Fibroblast of peridontal ligament (primary cell): ENCODE measurements around the gene ALG9.
A peak's percentile ranks its signal among the peaks of the same experiment; 100 is the strongest.
"Not testable (repeated sequence)": the region's sequence is repeated elsewhere in the genome, so short reads cannot be mapped to it uniquely, and the experiment has no call there.

Experiments used
- DNase-seq: peaks from one replicate; pipeline ENCODE4 v3.0.0-alpha.2; 2010; ENCODE audit errors: extremely low read depth

The ALG9 gene, protein sequence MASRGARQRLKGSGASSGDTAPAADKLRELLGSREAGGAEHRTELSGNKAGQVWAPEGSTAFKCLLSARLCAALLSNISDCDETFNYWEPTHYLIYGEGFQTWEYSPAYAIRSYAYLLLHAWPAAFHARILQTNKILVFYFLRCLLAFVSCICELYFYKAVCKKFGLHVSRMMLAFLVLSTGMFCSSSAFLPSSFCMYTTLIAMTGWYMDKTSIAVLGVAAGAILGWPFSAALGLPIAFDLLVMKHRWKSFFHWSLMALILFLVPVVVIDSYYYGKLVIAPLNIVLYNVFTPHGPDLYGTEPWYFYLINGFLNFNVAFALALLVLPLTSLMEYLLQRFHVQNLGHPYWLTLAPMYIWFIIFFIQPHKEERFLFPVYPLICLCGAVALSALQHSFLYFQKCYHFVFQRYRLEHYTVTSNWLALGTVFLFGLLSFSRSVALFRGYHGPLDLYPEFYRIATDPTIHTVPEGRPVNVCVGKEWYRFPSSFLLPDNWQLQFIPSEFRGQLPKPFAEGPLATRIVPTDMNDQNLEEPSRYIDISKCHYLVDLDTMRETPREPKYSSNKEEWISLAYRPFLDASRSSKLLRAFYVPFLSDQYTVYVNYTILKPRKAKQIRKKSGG

DNA sequence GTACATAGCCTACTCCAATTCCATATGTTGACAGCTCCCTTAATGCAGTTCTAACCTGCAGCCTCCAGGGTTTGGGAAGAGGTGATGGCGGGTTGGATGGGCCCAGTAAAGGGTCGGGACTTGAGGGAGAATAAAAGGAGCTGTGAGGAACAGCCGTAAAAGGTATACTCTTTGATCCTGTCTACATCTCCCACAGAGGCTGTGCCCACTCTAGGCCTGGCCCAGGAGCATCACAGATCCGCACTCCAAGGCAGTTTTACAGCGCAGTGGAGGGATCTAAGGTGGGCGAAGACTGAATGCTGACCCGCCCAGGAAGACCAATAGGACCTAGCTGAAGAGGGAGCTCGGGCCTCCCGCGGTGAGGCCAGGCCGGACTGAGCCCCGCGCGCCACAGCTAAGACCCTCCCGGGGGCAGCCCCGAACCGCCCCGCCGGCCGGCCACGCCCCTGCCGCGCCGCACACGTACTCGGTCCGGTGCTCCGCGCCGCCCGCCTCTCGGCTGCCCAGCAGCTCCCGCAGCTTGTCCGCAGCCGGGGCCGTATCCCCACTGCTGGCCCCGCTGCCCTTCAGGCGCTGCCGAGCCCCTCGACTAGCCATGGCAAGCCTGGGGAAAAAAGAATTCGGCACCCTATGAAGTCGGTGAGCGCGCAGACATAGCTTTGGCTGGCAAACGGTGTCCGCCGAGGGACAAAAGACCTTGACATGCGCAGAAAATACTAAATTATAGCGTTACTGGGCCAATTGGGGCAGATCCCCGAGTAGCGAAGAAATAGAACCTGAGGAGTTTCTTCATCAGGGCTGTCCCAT lies at the start of gene ALG9:
Gene ALG9 (minus strand): TSS at position 696 of the 807 bp plus-strand sequence. CDS start 99 bp downstream, at position 597.
- peak; percentile 86 for DNase-seq

DNA sequence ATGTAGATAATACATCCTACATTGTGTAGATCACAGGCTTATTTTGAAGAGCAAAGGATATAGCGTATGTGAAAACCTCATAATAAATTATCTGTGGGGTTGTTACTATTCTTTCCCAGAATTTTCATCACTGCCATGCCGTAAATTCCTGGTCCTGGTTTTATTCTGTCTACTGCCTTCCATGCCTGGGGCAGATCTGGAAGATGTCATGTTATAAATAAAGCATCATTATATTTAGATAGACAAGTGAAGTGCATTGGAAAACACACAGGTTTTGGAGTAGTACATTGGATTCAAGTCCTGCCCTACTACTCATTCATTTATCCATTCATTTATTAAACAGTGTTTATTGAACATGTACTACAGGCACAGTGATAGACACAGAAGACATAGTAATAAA lies 49.5 kb upstream of the ALG9 start:
- no peak for DNase-seq

DNA sequence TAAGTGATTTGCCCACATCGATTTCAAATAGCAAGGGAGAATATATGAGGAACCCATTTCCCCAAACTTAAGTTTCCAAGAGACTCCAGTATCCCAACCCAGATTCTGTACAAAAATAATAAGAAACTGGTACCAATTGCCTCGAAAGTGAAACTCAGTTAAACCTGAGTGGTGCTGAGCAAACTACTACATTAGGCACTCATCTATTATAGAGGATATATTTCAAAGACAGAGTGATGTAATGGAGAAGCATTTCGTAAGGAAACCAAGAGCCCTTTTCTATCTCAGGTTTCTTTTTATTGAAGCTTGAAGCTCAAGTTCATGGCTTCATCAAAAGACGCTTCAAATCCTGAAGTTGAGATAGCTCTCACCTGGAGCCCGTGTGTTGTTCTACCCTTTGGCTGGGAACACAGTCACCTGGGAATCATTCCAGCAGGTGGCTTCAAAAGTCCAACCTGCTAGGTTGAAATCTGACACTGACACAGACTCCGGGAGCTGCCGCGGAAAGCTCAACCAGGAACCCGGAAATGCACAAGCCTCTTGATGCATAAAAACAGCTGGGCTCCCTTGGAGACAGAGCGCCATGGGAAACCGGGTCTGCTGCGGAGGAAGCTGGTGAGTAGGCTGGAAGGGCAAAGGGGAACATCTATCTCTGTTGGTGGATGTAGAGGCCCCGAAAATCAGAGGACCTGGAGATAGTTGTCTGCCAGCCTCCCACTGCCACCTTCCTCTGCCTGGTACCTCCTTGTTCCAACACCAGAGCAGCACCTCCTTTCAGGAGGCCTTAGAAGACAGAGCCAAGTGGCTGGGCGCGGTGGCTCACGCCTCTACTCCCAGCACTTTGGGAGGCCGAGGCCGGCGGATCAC lies 47.2 kb upstream of the ALG9 start, which contains the start of gene C11orf52:
Gene C11orf52 (plus strand): TSS at position 524 of the 867 bp plus-strand sequence. CDS start 60 bp downstream, at position 584.
- DNase-seq = peak; percentile 53

DNA sequence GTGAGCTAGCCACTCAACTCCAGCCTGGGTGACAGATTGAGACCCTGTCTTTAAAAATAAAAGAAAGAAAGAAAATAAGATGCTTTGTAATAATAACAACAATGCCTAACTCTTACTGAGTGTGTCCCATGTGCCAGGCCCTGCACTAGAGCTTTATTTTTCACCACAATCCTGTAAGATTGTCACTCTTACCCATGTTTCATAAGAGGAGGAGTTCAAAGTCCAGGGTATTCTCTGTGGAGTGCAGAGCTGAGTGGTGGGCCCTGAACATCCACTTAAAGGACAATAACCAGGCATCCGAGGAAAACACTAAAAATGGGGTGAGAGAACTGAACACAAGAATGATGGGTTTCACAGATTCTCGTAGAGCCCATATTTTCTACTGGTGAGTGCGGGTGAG lies 46.4 kb upstream of the ALG9 start:
- DNase-seq = no peak

DNA sequence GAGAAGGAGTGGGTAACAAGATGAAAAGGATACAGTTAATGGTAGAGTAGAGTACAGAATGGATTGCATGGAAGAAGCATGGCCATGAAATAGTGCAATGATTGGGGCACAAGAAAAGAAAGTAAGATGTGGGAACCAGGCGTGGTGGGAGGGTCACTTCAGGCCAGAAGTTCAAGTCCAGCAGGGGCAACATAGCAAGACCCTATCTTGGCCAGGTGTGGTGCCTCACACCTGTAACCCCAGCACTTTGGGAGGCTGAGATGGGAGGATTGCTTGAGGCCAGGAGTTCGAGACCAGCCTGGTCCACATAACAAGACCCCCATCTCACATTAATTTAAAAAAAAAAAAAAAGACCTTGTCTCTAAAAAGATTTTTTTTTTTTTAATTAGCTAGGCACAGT lies 45.9 kb upstream of the ALG9 start:
- DNase-seq = no peak

DNA sequence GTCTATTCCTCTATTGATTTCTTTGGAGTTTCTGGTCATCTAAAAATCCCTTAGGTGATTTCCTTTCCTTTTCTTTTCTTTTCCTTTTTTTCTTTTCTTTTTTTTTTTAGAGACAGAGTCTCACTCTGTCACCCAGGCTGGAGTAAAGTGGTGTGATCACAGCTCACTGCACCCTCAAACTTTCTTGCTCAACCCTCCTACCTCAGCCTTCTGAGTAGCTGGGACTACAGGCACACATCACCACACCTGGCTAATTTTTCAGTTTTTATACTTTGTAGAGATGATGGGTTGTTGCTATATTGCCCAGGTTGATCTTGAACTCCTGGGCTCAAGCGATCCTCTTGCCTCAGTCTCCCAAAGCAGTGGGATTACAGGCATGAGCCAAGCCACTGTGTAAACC lies 45.4 kb upstream of the ALG9 start:
- DNase-seq = no peak

DNA sequence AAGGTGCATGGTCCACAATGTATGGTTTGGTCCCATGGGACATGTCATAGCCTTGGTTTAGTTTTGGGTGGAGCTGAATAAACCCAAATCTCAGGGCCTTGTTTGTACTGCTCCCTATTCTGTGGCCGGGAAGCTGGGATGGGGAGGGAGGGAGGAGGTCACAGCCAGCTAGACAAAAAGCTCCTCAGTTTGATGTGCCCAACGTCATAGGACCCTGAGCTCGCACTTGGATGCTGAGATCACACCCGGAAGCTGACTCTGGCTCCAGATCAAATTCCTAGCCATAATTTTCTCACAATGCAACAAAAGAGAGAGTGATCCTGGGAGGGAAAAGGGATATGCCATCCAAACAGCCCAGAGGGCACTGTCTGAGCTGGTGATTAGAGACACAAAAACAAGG lies 42.6 kb upstream of the ALG9 start:
- DNase-seq = peak; percentile 86

DNA sequence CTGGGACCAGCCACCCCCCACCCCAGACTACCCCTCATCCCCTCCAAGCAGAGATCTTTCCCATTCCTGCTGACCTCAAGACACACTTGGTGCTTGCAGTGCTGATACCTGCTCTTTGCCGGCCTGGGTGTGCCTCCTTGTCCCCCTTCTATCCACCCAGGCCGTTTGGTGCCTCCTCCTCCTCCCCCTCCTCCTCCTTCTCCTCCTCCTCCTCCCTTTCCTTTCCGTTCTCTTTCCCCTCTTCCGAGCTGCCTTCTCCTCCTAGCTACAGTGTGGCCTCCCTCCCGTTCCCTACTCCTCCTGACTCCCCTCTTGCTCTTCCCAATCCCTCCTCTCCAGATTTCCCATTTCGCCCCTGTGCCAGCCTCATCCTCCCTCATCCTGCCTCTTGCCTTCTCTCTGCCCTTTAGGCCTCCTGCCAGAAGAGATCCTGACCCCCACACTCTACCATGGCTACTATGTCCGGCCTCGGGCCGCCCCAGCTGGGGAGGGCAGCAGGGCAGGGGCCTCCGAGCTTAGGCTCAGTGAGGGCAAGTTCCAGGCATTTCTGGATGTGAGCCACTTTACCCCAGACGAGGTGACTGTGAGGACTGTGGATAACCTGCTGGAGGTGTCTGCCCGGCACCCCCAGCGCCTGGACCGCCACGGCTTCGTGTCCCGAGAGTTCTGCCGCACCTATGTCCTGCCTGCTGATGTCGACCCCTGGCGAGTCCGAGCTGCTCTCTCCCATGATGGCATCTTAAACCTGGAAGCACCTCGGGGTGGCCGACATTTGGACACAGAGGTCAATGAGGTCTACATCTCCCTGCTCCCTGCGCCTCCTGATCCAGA lies 41.9 kb upstream of the ALG9 start:
- DNase-seq = no peak

DNA sequence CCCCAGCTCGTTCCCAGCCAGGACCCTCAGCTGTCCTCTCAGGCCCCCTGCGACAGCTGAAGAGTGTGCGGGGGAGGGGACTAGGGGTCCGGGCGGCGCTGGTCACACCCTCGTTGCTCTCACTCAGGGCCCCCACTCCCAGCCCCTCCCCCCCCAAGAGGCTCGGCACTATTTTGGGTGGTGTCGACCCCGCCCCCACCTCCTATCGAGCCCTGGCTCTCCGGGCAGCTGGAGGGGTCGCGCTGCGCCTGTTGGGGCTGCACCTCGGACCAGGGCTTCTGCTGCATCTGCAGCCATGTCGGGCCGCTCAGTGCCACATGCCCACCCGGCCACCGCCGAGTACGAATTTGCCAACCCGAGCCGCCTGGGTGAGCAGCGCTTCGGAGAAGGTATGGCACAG lies 41.2 kb upstream of the ALG9 start, which contains the start of gene HSPB2:
Gene HSPB2 (plus strand): TSS at position 200 of the 400 bp plus-strand sequence. CDS start 96 bp downstream, at position 296.
- DNase-seq = no peak

DNA sequence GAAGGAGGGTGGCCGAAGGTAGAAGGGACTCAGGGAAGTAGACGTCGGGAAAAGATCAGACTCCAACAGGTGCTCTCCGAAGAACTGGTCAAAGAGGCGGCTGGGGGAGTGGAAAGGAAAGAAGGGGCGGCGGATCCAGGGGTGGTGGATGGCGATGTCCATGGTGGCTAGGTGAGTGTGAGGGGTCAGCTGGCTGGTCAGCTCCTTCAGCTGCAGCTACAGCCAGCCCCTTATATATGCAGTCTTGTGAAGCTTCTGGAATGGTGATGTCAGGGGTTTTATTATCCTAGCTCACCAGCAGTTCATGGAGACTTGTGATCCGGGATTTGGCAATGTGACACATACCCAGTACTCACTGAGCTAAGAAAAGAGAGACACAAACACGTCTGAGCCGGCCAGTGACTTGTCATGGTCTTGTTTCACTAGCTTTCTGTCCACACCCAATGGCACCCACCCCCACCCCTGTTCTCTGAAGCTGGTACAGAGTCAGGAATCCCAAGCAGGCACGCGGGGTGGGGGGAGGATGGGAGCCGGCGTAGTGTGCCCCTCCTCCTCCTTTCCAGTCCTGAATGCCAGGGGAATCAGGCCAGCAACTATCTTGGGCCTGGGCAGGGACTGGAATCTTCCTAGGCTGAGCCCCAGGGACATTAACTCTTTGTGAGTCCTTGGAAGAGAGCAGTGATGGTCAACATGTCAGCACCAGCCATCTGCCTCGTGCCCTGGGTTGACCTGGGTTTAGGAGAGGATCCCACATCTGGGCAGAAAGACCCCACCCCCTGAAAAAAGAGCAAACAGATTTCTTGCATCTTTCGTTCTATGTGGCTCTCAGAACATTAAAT lies 40.4 kb upstream of the ALG9 start, which contains the start of gene CRYAB:
Gene CRYAB (minus strand): TSS at position 208 of the 839 bp plus-strand sequence. CDS start 46 bp downstream, at position 162.
- peak; percentile 90 for DNase-seq

DNA sequence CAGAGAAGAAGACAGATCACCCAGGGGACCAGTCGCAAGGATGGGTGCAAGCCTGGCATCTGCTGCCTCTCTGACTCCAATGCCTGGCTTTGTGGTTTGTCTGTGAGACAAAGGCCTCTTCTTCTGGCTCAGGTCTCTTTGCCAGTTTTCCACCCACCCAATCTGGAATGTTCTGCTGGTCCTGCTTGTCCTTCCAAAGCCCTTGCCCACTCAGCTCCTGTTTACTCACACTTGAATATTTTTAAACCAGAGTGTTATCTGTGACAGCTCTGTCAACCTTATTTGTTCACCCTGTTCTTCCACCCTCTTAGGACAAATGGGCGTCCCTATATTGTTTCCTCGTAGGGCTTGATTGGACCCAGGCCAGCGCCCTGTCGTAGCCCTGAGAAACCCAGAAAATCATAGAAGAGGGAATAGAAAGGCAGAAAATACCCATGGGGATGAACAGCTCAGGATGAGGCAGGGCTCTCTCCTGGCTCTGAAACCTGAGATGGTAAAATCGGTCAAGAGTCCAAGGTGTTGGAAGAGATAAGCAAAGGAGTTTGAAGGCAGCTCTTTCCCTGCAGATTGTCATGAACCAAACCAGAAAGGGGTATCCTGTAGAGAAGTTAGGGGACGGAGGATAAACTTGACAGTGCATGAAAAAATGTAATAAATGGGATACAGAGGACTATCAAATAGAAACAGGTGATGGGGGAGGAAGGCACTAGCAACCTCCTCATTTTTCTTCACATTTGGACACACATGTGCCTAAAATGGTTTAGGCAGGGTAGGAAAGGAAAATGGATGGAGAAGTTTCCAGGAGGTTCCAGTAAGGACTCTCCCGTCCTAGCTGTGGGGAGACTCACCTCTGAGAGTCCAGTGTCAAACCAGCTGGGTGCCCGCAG lies 39.5 kb upstream of the ALG9 start:
- no peak for DNase-seq

DNA sequence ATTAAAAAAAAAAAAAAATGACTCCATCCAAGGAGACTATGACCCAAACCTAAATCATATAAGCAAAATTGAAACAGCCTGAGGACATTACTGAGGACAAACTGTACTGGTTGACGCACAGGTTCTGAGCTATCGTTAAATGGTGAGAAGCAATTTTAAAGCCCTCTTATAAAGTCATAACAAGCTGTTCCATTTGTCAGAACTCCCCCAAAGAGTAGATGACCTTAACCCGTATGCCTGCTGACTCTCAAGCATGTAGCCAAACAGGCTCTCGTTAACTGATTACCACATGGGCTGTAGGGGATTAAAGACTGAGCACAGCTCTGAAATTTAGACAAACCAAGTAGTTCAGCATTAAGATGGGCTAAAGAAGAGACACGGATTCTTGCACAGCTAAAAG lies 38.0 kb upstream of the ALG9 start:
- no peak for DNase-seq

DNA sequence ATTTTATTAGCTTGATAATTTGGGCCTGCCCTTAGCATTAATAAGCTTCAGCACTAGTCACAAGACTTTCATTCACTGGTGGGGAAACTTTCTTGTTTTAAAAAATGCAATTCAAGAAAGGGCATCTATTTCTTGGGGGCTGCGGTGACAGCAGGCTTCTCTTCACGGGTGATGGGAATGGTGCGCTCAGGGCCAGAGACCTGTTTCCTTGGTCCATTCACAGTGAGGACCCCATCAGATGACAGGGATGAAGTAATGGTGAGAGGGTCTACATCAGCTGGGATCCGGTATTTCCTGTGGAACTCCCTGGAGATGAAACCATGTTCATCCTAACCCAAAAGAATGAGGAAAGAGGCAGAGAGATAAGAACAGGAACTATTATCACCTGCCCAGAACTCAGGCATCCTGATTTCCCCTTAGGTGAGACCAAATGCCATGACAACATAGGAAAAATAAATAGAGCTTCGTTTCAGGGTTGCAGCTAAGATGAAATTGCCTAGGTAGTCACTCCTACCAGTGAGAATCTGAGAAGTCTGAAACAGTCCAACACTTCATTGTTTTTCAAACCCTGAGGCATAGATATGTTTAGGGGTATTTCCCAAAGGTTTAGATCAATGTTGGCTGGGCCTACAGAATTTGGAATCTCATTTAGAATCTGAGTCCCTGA lies 37.4 kb upstream of the ALG9 start:
- DNase-seq = no peak

DNA sequence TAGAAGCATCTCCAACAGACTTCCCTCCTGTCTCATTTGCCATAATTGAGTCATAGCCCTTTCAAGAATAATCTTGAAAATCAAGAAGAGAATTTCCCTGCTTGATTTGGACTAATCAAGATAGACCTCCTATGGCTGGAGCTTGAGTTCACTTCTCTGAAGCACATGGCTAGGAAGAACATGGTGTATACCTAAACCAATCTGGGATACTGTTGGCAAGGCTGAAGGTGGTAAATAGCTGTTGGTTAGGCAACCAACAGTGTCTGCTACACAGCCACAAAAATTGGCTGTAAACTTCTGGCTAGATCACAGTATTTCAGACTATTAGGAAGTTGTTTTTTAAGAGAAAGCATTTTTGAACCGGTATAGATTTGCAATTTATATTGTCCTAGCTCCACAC lies 35.3 kb upstream of the ALG9 start:
- no peak for DNase-seq

DNA sequence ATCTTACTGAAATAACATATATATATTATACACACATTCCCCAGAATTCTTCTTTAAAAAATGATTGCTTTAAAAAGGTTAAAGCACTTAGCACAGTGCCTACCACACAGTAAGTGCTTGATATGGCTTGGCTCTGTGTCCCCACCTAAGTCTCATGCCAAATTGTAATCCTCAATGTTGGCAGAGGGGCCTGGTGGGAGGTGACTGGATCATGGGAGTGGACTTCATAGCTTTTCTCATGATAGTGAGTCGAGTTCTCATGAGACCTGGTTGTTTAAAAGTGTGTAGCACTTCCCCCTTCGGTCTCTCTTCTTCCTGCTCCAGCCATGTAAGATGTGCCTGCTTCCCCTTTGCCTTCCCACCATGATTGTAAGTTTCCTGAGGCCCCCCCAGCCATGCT lies 34.0 kb upstream of the ALG9 start:
- peak; percentile 66 for DNase-seq

DNA sequence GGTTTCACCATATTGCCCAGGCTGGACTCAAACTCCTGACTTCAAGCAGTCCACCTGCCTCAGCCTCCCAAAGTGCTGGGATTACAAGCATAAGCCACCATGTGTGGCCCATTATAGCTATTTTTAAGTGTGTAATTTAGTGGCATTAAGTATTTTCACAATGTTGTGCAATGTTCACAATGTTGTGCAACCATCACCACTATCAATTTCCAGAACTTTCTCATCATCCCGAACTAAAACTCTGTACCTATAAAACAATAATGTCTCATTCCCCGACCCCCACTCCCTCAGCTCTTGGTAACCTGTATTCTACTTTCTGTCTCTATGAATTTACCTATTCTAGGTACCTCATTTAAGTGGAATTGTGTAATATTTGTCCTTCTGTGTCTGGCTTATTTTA lies 15.5 kb upstream of the ALG9 start:
- DNase-seq = no peak

DNA sequence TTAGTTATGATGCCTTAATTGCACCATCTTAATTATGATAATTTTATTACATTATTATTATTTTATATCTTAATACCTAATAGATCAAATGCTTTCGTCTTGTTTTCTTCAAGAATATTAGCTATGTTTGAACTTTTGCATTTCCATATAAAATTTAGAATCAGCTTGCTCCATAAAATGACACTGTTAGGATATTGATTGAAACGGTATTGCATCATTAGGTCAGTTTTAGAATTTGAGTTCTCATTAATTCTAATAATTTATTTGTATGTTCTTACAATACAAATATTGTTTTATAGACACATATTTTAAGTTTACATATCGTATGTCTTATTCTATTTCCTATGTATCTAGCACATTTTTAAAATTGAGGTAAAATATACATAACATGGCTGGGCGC lies 14.7 kb upstream of the ALG9 start:
- DNase-seq = no peak

DNA sequence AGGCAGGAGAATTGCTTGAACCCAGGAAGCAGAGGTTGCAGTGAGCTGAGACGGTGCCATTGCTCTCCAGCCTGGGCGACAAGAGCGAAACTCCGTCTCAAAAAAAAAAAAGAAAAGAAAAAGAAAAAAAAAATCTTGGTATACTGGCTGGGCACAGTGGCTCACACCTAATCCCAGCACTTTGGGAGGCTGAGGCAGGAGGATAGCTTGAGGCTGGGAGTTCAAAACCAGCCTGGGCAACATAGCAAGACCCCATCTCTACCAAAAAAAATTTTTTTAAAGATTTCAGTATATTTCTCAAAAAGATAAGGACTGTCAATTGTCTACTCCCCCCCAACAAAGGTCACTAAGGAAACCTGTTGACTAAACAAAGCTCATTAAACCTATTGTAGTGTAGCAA lies 13.7 kb upstream of the ALG9 start:
- DNase-seq = not testable (repeated sequence)
